HG03064 (cell line): ENCODE results near the gene NUMA1.

Source experiments
- ATAC-seq: cut with Tn5 transposase; IDR thresholded peaks from one replicate; pipeline ENCODE4 v1.9.1; 2021; ENCODE audit warnings: low read depth; ENCODE audit not compliant: unreplicated experiment

NUMA1 gene

DNA sequence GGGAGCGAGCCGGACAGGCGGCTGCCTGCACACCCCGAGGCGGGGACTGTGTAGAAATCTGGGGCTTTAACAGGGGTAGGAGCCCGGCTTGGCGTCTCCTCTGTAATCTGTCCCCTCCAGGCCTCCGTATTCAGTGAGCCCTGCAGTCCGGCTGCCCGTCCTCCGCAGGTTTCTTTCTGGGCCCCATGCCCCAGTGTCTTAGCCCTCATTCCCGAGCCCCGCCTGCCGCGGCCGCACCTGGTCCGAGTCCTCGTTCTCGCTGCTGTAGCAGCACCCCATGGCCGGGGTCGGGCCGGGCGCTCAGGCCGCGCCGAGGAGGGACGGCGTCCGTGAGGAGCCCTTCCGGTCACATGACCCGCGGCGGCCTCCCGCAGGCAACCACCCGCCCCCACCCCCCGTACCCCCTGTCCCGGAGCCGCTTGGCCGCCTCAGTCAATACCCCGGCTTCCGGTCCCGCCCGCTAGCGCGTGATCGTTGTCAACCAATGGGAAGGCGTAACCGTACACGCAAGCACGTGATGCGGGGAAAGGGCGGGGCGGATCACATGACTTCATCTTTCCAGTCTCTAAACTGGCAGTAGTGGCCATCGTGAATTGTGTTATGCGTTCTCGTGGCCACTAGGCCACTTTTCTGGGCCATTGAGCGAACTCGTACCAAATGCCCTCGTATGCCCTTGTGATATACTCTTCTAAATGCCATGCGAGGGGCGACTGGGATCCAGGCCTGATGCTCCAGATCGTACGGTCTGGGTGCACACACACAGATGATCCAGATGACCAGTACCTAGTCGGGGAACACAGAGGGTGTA is 22.8 kb upstream of the NUMA1 start, which contains the start of gene LAMTOR1:
LAMTOR1 (minus strand) TSS at position 352 of the 808 bp plus-strand sequence; CDS start at position 279, 73 bp downstream.
- peak; percentile 65 for ATAC-seq

DNA sequence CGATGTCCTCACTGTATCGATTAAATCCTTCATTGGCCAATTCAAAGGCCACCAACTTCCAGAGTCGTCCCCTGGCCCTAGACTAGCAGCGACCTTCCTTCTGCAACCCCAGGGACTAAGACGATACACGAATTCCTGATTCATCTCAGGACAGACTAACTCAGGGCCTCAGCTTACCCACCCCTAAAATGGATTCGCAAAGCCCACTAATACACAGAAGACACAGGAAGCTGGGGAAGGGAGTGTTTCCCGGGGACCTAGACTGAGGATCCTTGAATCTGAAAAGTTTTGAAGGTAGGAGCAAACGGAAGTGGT is 22.2 kb upstream of the NUMA1 start:
- no peak for ATAC-seq

DNA sequence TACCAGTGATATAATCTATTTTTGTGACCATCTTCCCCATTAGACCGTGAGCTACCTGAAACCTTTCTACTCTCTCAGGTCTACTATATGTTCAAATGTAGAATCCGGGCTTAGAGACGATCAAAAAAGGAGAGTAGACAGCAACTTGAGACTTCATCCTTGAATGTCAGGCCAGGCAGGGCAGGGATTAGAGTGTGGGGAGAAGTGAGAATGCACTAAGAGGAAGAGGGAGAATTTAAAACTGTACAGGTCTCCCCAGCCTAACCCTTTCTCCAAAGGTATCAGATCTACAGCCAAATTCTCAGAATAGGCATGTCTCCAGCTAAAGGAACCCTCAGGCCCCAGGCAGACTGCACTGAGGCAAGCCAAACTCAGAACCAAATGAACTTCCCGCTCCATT is 21.8 kb upstream of the NUMA1 start:
- ATAC-seq: no peak

DNA sequence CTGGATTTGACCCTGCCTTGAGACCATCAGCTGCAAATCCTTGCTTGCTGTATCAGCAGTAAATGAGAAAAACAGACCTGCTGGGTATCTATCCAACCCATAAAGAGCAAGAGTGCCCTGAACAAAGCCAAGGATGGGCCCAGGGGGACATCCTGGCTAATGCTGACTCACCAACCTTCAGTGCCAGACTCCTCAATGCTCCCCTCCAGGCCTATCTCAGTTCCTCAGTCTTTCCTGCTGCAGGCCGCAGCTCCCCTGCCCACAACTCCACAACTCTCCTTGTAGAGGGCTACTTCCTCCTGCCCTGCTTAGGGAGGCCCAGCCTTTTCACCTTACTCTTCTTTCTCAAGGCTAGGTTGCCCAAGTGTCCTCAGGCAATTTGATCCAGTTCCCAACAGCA is 20.1 kb upstream of the NUMA1 start:
- ATAC-seq: no peak

DNA sequence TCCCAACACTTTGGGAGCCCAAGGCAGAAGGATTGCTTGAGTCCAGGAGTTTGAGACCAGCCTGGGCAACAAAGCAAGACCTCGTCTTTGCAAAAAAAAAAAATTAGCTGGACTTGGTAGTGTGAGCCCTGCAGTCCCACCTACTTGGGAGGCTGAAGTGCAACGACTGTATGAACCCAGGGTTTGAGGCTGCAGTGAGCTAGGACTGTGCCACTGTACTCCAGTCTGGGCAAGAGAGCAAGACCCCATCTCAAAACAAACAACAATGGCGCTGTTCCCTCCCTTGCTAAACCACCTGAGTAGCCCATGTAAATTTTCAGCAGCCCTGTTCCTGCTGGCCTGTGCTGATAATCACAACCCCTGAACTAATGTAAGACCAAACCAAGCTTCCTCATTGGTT is 19.7 kb upstream of the NUMA1 start:
- no peak for ATAC-seq

DNA sequence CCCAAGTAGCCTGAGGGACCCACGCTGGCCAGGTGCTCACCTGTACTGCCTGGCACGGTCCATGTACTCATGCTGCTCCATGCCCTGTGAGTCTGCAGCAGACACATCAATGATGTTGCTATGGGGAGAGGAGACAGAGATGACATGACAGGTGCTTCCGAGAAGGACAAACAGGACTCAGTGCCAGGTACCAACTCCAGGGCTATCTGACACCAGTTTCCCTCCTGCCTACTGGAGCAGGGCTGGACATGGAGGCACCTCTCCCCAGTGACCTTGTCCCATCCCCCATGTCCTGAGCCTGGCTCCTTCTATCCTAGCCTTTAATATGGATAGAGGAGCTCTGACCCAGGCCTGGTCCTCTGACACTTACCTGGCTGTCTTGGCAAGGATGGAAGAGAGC is 18.4 kb upstream of the NUMA1 start:
- no peak for ATAC-seq

DNA sequence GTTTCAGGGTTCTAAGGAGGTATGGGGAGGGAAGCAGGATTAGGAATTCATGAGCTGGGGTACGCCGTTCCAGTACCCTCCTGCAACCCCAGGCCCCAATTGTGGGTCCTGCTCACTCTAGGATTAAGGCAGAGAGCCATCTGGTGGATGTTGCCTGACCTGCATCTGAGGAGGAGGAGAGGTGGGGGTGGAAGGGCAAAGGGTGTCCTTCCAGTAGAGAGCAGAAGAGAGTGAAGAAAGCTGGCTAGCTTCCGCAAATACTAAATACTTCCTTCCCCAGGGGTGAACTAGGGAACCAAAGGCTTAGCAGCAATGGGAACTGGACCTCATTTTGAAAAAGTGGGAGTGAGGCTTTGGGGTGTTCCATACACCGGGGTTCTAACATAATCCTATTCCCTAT is 10.9 kb upstream of the NUMA1 start:
- no peak for ATAC-seq

DNA sequence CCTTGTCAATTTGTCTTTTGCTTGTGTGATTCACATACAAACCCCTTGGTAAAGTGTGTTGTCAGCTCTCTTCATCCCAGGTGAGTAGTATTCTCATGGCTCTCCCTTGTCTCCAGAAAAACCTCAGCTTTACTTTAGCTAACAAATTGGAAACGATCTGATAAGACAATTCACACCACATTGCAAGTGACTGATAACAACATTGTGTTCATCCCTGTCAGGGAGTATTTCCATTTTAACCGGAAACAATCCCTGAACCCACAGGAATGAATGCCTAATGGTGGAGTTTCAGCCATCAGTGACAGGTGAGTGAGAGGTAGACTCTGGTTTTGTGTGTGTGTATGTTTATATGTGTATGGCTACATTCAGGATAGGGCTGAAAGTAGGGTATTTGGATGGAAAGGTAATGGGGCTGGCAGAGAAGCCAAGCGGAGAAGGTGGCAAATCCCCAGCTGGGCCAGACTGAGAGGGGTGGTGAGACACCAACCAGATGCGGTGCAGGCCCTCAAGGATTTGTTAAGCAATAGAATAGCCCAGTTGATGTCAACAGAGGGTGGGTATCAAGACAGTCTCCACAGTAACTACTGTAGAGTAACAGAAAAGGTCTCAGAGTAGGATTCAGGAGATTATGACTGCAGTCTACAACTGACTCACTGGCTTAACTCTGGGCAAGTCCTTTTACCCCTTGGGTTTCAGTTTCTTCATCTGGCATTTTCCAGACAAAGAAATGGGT is 7.9 kb upstream of the NUMA1 start:
- no peak for ATAC-seq

DNA sequence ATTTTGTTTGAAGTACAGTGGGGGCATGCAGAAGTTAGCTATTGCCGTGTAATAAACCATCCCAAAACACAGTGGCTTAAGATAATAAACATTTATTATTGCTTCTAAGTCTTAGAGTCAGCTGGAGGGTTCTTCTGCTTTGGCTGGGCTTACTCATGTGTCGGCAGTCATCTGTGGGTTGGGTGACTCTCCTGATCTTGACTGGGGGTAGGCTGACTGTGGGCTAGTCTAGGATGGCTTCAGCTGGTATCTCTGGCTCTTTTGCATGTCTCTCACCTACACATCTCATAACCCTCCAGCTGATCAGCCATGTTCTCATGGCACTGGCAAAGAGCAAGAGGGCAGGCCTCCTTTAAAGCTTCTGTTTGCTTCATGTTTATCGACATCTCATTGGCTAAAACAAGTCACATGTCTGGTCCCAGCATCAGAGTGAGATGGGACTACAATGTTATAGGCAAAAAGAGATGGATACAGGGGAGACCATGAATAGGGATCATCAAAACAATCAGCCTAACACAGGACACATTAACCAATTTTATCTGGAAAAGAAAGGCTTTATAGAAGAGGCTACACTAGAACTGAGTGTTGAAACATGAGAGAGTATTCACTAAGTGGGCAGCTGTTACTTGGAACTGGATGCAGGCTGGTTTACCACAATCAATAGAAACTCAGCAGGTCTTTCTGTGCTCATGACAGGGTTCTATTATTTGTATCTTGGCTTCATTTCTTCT is 5.4 kb upstream of the NUMA1 start:
- no peak for ATAC-seq

DNA sequence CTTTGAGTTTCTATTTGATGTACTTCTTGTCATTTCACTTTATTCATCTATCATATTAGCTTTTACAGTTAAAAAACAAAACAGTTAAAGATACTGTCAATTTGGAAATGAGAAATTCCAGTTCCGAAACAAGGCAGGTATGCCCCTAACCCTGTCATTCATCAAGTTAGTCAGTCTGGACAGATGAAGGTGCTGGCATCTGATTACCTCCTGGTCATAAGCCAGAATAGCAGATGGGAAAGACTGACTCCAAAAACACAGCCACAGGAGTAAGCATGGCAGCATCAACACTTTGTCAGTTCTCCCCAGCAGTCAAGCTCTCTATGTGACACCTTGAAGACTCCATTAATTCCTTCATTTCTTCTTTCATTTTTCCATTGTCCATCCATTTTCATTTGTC is 4.6 kb upstream of the NUMA1 start:
- ATAC-seq: no peak

DNA sequence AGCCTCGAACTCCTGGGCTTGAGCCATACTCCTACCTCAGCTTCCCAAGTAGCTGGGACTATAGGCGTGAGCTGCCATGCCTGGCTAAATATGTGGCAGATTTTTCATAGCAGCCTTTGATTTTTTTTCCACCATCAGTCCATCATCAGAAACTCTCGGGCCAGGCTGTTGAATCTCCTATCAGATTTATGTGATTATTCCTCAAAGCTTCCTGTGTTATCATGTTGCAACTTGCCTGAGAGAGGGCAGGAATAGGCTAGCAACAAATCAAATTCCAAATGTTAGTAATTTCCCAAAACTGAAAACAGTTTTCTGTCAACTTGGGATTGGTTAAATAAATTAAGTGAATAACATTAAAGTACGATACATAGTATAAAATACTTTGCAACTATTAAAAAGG is 3.7 kb upstream of the NUMA1 start:
- no peak for ATAC-seq

DNA sequence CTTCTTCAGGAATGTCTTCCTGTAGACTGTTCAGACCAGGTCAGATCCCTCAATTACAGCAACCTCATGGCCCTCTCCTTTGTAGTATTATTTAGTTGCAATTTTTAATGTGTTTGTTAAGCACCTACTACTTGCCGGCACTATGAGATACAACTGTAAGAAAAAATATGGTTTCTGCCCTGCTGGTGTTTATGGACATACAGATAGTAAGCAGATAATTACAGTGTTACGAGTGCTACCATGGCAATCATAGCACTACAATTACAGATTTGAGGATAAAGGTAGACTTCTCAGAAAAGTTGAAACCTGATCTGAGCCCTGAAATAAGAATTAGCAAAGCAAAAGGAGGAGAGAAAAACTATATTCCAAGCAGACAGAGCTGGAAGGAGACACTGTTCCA is 3.1 kb upstream of the NUMA1 start:
- ATAC-seq: no peak

DNA sequence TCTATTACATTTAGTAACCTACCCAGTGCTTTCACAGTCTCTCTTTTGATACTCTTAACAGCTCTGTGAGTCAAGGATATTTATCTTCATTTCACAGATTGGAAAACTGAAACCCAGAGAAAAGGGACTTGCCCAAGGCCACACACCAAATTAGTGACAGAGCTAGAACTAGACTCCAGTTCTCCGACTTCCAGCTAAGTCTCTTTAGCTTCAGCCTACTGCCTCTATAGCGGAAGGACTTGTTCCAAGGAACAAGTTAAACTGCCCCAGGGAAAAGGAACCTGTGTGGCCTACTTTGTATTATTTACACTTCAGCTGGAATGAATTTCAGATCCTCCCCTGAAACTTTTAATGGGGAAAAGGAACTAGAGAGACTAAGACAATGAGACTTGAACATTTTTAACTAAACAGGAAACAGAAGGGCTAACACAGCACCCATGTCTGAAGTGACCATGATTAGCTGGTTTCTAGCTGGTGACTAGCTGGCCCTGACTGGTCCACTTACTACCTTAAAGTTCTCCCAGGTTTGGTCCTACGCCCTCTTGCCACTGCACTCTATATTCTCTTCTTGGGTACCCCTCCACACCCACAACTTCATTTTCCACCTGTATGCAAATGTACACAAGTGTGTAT is 1.6 kb upstream of the NUMA1 start:
- no peak for ATAC-seq

DNA sequence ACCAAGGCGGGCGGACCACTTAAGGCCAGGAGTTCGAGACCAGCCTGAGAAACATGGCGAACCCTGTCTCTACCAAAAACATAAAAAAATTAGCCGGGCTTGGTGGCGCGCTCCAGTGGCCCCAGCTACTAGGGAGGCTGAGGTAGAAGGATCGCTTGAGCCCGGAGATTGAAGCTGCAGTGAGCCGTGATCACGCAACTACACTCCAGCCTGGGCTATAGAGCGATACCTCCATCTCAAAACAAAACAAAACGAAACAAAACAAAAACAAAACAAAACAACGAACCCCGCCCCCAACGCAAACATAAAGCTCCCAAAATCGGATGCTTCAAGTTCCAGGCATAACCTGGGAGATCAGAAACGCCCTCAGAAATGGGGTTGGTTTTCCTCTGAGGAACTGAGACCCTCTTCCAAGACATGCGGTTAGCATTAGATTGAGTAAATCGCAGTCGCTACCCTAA is 872 bp upstream of the NUMA1 start:
- no peak for ATAC-seq

DNA sequence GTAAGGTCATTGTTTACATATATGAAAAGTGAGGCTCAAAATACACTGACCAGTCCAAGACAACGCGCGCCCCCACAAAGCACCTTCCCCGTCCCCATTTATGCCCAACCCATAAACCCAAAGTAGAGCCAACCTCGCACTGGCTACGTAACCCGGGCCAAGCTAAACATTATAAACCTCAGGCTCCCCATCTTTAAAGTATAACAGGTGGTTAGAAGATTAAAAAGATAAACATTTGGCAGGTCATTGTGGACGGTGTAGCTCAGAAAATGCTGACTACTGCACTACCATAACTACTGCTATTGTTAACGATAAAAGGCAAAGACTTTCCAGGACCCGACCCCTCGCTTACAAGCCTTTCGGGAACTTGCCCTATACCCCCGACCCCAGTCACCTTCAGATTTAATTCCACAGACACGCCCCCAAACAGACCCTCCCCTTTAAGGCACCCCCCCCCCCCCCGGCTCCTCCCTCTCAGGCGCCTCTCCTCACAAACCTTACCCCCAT is 470 bp downstream of the NUMA1 start:
- no peak for ATAC-seq

DNA sequence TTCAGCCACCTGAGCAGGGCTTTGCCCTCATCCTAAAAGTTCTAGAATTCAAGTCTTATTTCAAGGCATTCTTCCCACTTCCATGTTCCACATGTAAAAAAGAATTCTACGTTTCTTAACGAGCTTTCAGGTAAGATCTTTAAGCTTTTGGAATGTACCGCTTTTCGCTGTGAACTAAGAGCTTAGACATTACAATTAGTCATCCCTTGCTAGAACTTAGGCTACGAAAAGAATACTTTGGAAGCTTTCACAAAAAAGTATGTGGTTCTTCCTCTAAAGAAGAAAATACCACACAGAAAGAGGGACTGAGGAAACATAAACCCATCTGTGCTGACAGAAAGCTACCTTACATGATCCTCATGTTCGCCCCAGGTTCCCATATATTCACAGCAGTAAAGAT is 1.9 kb downstream of the NUMA1 start:
- no peak for ATAC-seq

DNA sequence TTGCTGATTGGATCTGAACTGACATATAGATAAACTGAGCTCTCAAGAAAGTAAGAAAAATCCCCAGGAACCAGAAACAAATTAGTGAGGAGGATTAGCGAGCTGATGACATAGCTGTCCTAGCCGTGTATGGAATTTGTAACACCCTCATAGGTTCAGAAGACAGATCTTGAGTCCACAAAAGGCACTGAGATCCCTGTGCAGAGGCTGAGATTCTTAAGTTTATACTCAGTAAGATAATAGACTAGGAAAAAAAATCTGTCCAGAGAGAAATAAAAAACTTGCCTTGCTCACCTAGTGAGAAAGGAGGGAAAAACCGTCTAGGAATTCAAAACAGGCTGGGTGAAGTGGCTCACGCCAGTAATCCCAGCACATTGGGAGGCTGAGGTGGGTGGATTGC is 4.6 kb downstream of the NUMA1 start:
- no peak for ATAC-seq

DNA sequence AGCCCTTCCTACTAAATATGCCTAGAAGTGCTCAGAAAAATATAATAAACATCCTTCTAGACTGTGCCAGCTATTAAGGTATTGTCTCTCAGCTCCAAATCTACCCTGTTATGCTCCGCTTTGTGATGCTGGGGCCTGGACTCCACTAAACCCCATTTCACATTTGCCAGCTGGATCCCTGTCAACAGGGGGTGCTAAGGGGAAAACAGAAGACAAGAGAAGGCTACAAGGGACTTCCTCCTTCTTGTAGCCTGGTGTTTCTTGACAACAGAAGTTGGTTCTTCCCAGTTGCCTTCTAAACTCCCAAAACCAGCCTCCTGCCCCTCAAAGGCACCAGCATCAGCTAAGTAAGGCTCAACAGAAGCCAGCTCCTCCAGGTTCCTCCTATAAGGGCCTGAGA is 5.2 kb downstream of the NUMA1 start:
- no peak for ATAC-seq

DNA sequence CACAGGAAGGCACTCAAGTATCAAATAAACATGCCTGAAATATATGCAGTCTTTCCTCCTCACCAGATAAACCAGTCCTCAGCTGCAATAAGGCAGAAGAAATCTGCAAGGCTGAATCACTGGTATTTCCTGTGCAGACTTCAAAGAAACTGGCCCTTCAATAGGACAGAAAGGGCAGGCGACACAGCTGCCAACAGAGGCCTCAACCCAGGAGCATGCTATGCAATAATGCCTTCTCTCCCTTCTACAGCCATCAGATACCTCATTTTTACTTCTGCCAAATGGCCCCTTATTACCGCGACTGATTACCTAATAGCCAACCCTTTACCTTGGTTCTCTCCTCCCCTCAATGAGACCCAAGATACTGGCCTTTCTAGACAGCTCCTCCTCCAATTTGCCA is 8.0 kb downstream of the NUMA1 start:
- no peak for ATAC-seq

DNA sequence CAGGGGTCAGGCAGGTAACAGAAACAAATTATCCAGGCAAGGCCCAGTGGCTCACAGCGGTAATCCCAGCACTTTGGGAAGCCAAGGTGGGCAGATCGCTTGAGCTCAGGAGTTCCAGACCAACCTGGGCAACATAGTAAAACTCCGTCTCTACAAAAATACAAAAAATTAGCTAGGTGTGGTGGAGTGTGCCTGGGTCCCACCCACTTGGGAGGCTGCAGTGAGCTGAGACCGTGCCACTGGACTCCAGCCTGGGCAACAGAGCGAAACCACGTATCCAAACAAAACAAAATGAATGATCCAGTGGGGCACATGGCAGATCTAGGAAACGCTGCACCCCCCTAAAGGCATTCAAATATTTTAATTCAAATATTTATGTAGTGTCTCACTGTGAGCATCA is 9.9 kb downstream of the NUMA1 start:
- no peak for ATAC-seq

DNA sequence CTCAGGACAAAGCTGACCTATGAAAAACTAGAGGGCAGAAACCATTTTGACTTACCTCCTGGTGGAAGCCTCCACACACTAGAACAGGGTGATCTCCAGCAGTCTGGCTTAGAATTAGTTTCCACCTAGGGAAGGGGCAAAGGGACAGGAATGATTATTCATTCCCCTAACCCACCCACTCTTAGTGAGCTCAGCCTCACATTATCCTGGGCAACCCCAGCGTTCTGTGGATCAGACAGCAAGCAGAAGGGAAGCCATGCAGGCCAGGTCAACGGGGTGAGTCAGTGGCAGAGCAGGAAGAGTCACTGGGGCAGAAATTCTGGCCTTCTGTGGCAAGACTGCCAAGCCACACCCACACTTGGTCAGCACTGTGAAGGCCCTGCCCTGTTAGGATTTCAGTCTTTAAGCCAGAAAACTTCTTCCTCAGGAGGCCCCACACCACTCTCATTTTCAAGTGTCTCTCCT is 10.5 kb downstream of the NUMA1 start:
- ATAC-seq: no peak
